AG09309 (cell line): ENCODE measurements around the gene ARID3B.
A peak's percentile ranks its signal among the peaks of the same experiment; 100 is the strongest.

Experiments used
- DNase-seq: peaks from one replicate; pipeline ENCODE4 v3.0.0-alpha.2; 2010; ENCODE audit warnings: low read depth
- H3K4me3 ChIP-seq: 2 replicates; pipeline ENCODE4 v1.5.1; 2011; ENCODE audit warnings: mild to moderate bottlenecking, low read depth, low read length, moderate library complexity; ENCODE audit not compliant: control insufficient read depth
- CTCF ChIP-seq: IDR thresholded peaks from 2 replicates; pipeline ENCODE4 v1.5.1; 2011; ENCODE audit warnings: mild to moderate bottlenecking, low read depth, low read length, inconsistent platforms; ENCODE audit not compliant: insufficient read depth, control insufficient read depth; ENCODE audit errors: missing control alignments

The ARID3B gene

GRCh38 chr15:74616996-74617395, 76.0 kb downstream of the ARID3B start:
- DNase-seq: no peak
- no peak for TF ChIP-seq CTCF
- H3K4me3 ChIP-seq: peak overlapping the region; percentile 74

DNA sequence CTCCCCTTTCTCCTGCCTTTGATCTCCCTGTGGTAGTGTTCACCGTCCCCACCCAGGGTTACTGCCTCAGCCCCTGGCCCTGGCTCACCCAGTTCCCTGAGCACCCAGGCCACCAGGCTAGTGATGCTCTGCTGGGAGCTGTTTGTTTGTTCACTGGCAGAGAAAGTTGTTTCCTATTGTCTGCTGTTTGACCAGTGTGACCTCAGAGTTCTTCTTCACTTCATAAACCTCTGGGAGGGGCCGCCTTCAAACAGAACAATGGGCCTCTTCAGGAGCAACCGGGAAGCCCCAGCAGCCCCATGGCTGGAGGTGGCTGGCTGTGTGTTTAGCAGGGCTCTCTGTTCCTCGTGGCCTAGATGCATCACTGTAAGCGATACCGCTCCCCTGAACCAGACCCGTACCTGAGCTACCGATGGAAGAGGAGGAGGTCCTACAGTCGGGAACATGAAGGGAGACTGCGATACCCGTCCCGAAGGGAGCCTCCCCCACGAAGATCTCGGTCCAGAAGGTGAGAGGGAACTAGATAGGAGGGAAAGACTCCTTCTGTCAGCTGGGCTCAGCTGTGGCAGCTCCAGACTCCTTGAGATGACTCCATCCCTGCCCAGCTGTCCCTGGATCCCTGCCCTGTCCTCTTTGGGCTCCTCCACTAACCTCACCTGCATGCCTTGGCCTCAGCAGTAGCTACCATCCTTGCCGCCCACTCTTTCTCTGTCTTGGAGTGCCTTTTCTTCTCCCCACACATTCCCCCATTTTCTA, 78.0 kb downstream of the ARID3B start:
- no peak for DNase-seq
- TF ChIP-seq CTCF: no peak
- H3K4me3 ChIP-seq: no peak overlapping the region

GRCh38 chr15:74619916-74620635, 79.1 kb downstream of the ARID3B start:
- no peak overlapping the region for H3K4me3 ChIP-seq
- no peak for TF ChIP-seq CTCF
- DNase-seq: no peak

DNA sequence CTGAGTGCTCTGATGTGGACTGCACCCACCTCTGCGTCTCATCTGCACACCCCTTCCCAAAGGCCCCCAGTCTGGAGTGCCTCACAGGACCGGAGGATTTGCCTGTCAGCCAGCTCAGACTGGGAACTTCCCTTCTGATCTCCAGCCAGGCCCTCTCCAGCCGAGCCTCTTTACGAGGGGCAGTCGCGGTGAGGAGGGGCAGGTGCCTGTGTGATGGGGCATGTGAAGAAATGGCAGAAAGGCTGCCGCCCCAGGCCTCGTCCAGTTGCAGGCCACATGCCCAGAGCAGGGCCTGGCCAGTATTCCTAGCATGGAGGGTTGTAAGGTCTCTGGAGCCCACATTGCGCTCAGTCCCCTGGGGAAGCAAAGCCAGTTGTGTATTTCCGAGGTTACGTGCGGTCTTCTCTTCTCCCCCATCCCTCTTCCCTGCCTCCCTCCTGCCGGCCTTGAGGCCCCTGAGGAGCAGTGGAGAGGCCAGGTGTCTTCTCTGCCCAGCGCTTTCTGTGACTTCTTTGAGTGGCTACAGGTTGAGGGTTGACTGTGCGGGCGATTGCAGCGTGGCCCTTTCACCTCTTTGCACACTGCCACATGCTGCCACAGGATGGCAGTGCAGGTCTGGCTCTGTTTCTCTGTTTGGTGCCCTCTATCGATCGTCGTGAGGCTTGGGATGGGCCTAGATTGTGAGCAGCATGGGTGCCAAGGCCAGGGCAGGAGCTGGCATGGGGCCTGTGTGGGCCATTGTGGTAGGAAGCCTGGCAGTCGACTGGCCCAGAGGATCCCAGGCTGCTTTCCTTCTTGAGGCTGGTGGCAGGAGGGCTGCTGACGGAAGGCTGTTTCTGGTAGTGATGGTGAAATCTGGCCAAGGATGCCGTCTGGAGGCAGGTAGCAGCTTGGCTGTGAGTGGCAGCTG, 79.9 kb downstream of the ARID3B start:
- DNase-seq: no peak
- H3K4me3 ChIP-seq: no peak overlapping the region
- peak; percentile 99 for TF ChIP-seq CTCF

- TF ChIP-seq CTCF: no peak
Measured at GRCh38 chr15:74621546-74621920, 80.5 kb downstream of the ARID3B start.

DNA sequence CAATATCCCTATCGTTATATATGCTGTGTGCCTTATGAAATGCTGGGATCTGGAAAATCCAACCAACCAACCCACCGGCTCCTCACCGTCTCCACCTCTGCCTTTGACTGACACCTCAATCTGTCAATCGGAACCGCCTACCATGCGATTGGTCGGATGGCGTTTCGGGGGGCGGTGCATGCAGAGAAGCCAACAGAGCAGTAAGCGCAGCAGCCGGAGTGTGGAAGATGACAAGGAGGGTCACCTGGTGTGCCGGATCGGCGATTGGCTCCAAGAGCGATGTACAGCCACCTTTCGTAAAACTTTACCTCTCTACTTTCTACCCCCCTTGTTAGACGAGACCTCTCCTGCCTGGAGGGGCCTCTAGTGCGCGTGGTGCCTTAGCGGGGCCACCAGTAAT, 80.9 kb downstream of the ARID3B start:
- TF ChIP-seq CTCF: no peak
- DNase-seq: no peak
- no peak overlapping the region for H3K4me3 ChIP-seq

More at GRCh38 chr15:74621546-74621920, 80.5 kb downstream of the ARID3B start:
- DNase-seq: no peak
- no peak overlapping the region for H3K4me3 ChIP-seq
